Measurements from ENCODE around the gene WFS1.

The WFS1 gene

GRCh38 chr4:6239486-6239885 is 30.2 kb upstream of the WFS1 start:
- no peak overlapping the region for H3K4me3 ChIP-seq (ENCODE audit: low read length)
- H3K36me3 ChIP-seq (ENCODE audit: insufficient read depth, low read length): no peaks in the 10 kb centered on the region
- no peak overlapping the region for H3K27ac ChIP-seq (ENCODE audit: low read depth, low read length)
- no peaks in the 10 kb centered on the region for H3K4me1 ChIP-seq (ENCODE audit: insufficient read depth, low read length)
- H3K27me3 ChIP-seq (ENCODE audit: insufficient read depth, low read length): peaks cover 3% of the 10 kb centered on the region
- 91% methylated on average over 8 of the region's 8 CpGs for WGBS
- no peak overlapping the region for H3K9ac ChIP-seq (ENCODE audit: low read depth, low read length)
- peaks cover 8% of the 10 kb centered on the region for H3K9me3 ChIP-seq (ENCODE audit: insufficient read depth, low read depth, low read length)

GRCh38 chr4:6239968-6240367 is 29.7 kb upstream of the WFS1 start:
- H3K27me3 ChIP-seq (ENCODE audit: insufficient read depth, low read length): peaks cover 8% of the 10 kb centered on the region
- no peak overlapping the region for H3K4me3 ChIP-seq (ENCODE audit: low read length)
- H3K36me3 ChIP-seq (ENCODE audit: insufficient read depth, low read length): no peaks in the 10 kb centered on the region
- no peak overlapping the region for H3K9ac ChIP-seq (ENCODE audit: low read depth, low read length)
- 89% methylated on average over 11 of the region's 11 CpGs for WGBS
- H3K27ac ChIP-seq (ENCODE audit: low read depth, low read length): no peak overlapping the region
- H3K9me3 ChIP-seq (ENCODE audit: insufficient read depth, low read depth, low read length): peaks cover 12% of the 10 kb centered on the region
- H3K4me1 ChIP-seq (ENCODE audit: insufficient read depth, low read length): no peaks in the 10 kb centered on the region

GRCh38 chr4:6241062-6241845 is 28.4 kb upstream of the WFS1 start:
- H3K27me3 ChIP-seq (ENCODE audit: insufficient read depth, low read length): peaks cover 11% of the 10 kb centered on the region
- H3K9ac ChIP-seq (ENCODE audit: low read depth, low read length): no peak overlapping the region
- WGBS: 89% methylated on average over 16 of the region's 16 CpGs
- H3K9me3 ChIP-seq (ENCODE audit: insufficient read depth, low read depth, low read length): peaks cover 12% of the 10 kb centered on the region
- H3K4me3 ChIP-seq (ENCODE audit: low read length): no peak overlapping the region
- no peaks in the 10 kb centered on the region for H3K4me1 ChIP-seq (ENCODE audit: insufficient read depth, low read length)
- H3K36me3 ChIP-seq (ENCODE audit: insufficient read depth, low read length): no peaks in the 10 kb centered on the region
- H3K27ac ChIP-seq (ENCODE audit: low read depth, low read length): no peak overlapping the region

- Histone ChIP-seq H3K9me3 (ENCODE audit: insufficient read depth, low read depth, low read length) (peaks cover 12% of the 10 kb centered on the region), H3K27me3 (ENCODE audit: insufficient read depth, low read length) (peaks cover 11% of the 10 kb centered on the region), H3K4me1 (ENCODE audit: insufficient read depth, low read length) (no peaks in the 10 kb centered on the region), H3K27ac (ENCODE audit: low read depth, low read length) (no peak overlapping the region), H3K4me3 (ENCODE audit: low read length) (no peak overlapping the region), H3K36me3 (ENCODE audit: insufficient read depth, low read length) (no peaks in the 10 kb centered on the region), H3K9ac (ENCODE audit: low read depth, low read length) (no peak overlapping the region)
- 91% methylated on average over 11 of the region's 12 CpGs for WGBS
Measured at GRCh38 chr4:6242271-6243029, 27.2 kb upstream of the WFS1 start.

GRCh38 chr4:6245246-6246169 is 24.1 kb upstream of the WFS1 start:
- Histone ChIP-seq H3K27ac (ENCODE audit: low read depth, low read length) (no peak overlapping the region), H3K9ac (ENCODE audit: low read depth, low read length) (no peak overlapping the region), H3K4me3 (ENCODE audit: low read length) (peak overlapping the region; percentile 48), H3K9me3 (ENCODE audit: insufficient read depth, low read depth, low read length) (peaks cover 12% of the 10 kb centered on the region), H3K27me3 (ENCODE audit: insufficient read depth, low read length) (peaks cover 11% of the 10 kb centered on the region), H3K36me3 (ENCODE audit: insufficient read depth, low read length) (no peaks in the 10 kb centered on the region), H3K4me1 (ENCODE audit: insufficient read depth, low read length) (0 out of 2 replicates have a peak, but pooled peaks cover under 1% of the 10 kb centered on the region)
- 66% methylated on average over 67 of the region's 67 CpGs for WGBS

GRCh38 chr4:6246170-6246634 is 23.4 kb upstream of the WFS1 start:
- Histone ChIP-seq H3K4me3 (ENCODE audit: low read length) (peak overlapping the region; percentile 48; the same call in 1 of the 2 replicates), H3K27ac (ENCODE audit: low read depth, low read length) (no peak overlapping the region), H3K36me3 (ENCODE audit: insufficient read depth, low read length) (no peaks in the 10 kb centered on the region), H3K27me3 (ENCODE audit: insufficient read depth, low read length) (peaks cover 11% of the 10 kb centered on the region), H3K9me3 (ENCODE audit: insufficient read depth, low read depth, low read length) (peaks cover 12% of the 10 kb centered on the region), H3K9ac (ENCODE audit: low read depth, low read length) (no peak overlapping the region), H3K4me1 (ENCODE audit: insufficient read depth, low read length) (0 out of 2 replicates have a peak, but pooled peaks cover 2% of the 10 kb centered on the region)
- 73% methylated on average over 9 of the region's 9 CpGs for WGBS

GRCh38 chr4:6248394-6248793 is 21.3 kb upstream of the WFS1 start:
- Histone ChIP-seq H3K27me3 (ENCODE audit: insufficient read depth, low read length) (peaks cover 11% of the 10 kb centered on the region), H3K9me3 (ENCODE audit: insufficient read depth, low read depth, low read length) (peaks cover 12% of the 10 kb centered on the region), H3K4me1 (ENCODE audit: insufficient read depth, low read length) (0 out of 2 replicates have a peak, but pooled peaks cover 2% of the 10 kb centered on the region), H3K9ac (ENCODE audit: low read depth, low read length) (no peak overlapping the region), H3K27ac (ENCODE audit: low read depth, low read length) (no peak overlapping the region), H3K4me3 (ENCODE audit: low read length) (no peak overlapping the region), H3K36me3 (ENCODE audit: insufficient read depth, low read length) (no peaks in the 10 kb centered on the region)
- WGBS: 79% methylated on average over 10 of the region's 10 CpGs

GRCh38 chr4:6250235-6250983 is 19.2 kb upstream of the WFS1 start:
- Histone ChIP-seq H3K36me3 (ENCODE audit: insufficient read depth, low read length) (no peaks in the 10 kb centered on the region), H3K4me3 (ENCODE audit: low read length) (peak overlapping the region; percentile 43), H3K4me1 (ENCODE audit: insufficient read depth, low read length) (0 out of 2 replicates have a peak, but pooled peaks cover 2% of the 10 kb centered on the region), H3K9me3 (ENCODE audit: insufficient read depth, low read depth, low read length) (no peaks in the 10 kb centered on the region), H3K27me3 (ENCODE audit: insufficient read depth, low read length) (no peaks in the 10 kb centered on the region), H3K9ac (ENCODE audit: low read depth, low read length) (no peak overlapping the region), H3K27ac (ENCODE audit: low read depth, low read length) (no peak overlapping the region)
- 23% methylated on average over 15 of the region's 15 CpGs for WGBS

- no peak overlapping the region for H3K27ac ChIP-seq (ENCODE audit: low read depth, low read length)
- no CpG with 5 or more reads among the region's 1 CpG for WGBS
- H3K36me3 ChIP-seq (ENCODE audit: insufficient read depth, low read length): no peaks in the 10 kb centered on the region
- H3K27me3 ChIP-seq (ENCODE audit: insufficient read depth, low read length): no peaks in the 10 kb centered on the region
- H3K9ac ChIP-seq (ENCODE audit: low read depth, low read length): no peak overlapping the region
- H3K4me3 ChIP-seq (ENCODE audit: low read length): no peak overlapping the region
- no peaks in the 10 kb centered on the region for H3K9me3 ChIP-seq (ENCODE audit: insufficient read depth, low read depth, low read length)
- 0 out of 2 replicates have a peak, but pooled peaks cover 2% of the 10 kb centered on the region for H3K4me1 ChIP-seq (ENCODE audit: insufficient read depth, low read length)
Measured at GRCh38 chr4:6250984-6251295, 18.7 kb upstream of the WFS1 start.

GRCh38 chr4:6251365-6251764 is 18.3 kb upstream of the WFS1 start:
- Histone ChIP-seq H3K9ac (ENCODE audit: low read depth, low read length) (no peak overlapping the region), H3K4me1 (ENCODE audit: insufficient read depth, low read length) (0 out of 2 replicates have a peak, but pooled peaks cover 2% of the 10 kb centered on the region), H3K27me3 (ENCODE audit: insufficient read depth, low read length) (no peaks in the 10 kb centered on the region), H3K4me3 (ENCODE audit: low read length) (no peak overlapping the region), H3K36me3 (ENCODE audit: insufficient read depth, low read length) (no peaks in the 10 kb centered on the region), H3K9me3 (ENCODE audit: insufficient read depth, low read depth, low read length) (no peaks in the 10 kb centered on the region), H3K27ac (ENCODE audit: low read depth, low read length) (no peak overlapping the region)
- WGBS: 94% methylated on average over 14 of the region's 14 CpGs
